HG02943 (cell line): ENCODE results near the gene DDX39B.
"Not testable (repeated sequence)": the region's sequence is repeated elsewhere in the genome, so short reads cannot be mapped to it uniquely, and the experiment has no call there.

Experiments
- ATAC-seq: cut with Tn5 transposase; IDR thresholded peaks from one replicate; pipeline ENCODE4 v1.9.1; 2021; ENCODE audit warnings: mild to moderate bottlenecking, low read depth, moderate library complexity; ENCODE audit not compliant: unreplicated experiment

Gene DDX39B

GRCh38 chr6:31541658-31542521 is at the start of gene DDX39B:
Gene DDX39B (minus strand): TSS chr6:31542003. CDS start chr6:31540532, 1,471 bp downstream.
- peak; percentile 58 for ATAC-seq

GRCh38 chr6:31590691-31591090 is 48.9 kb upstream of the DDX39B start:
- not testable (repeated sequence) for ATAC-seq

- no peak for ATAC-seq
Observed at GRCh38 chr6:31588871-31589650, 47.3 kb upstream of the DDX39B start.

GRCh38 chr6:31587791-31588777 is 46.3 kb upstream of the DDX39B start:
- no peak for ATAC-seq

GRCh38 chr6:31586599-31587281 is 44.9 kb upstream of the DDX39B start:
- no peak for ATAC-seq

GRCh38 chr6:31586008-31586407 is 44.2 kb upstream of the DDX39B start, which contains the start of gene LST1:
Gene LST1 (plus strand): TSS chr6:31586277. CDS start chr6:31587300, 1,023 bp downstream.
- ATAC-seq, result no peak

- ATAC-seq, result no peak
Observed at GRCh38 chr6:31585491-31585890, 43.7 kb upstream of the DDX39B start.

GRCh38 chr6:31582230-31582643 is 40.4 kb upstream of the DDX39B start, which contains the start of gene LTB:
Gene LTB (minus strand): TSS chr6:31582424. CDS start chr6:31582417, 7 bp downstream.
- no peak for ATAC-seq

GRCh38 chr6:31581434-31582229 is 39.8 kb upstream of the DDX39B start:
- ATAC-seq, result no peak

GRCh38 chr6:31580807-31581433 is 39.1 kb upstream of the DDX39B start:
- no peak for ATAC-seq

GRCh38 chr6:31580438-31580740 is 38.6 kb upstream of the DDX39B start:
- ATAC-seq, result no peak

- no peak for ATAC-seq
Observed at GRCh38 chr6:31579546-31580437, 38.0 kb upstream of the DDX39B start.

- ATAC-seq, result no peak
Observed at GRCh38 chr6:31579119-31579505, 37.3 kb upstream of the DDX39B start.

GRCh38 chr6:31578184-31579118 is 36.6 kb upstream of the DDX39B start:
- ATAC-seq, result no peak

- ATAC-seq, result no peak
Observed at GRCh38 chr6:31577579-31577966, 35.8 kb upstream of the DDX39B start.

- ATAC-seq, result no peak
Observed at GRCh38 chr6:31576897-31577578, 35.2 kb upstream of the DDX39B start.
